ENCODE data around the gene GGN. TPM values are rescaled to one million over a fixed set of nuclear protein-coding genes. Genes with fewer than 3 reads are reported as not detected.
"Not testable (repeated sequence)": the region's sequence is repeated elsewhere in the genome, so short reads cannot be mapped to it uniquely, and the experiment has no call there.

The GGN gene
- total RNA-seq, 4 donors from 2014 or later: 0.33 to 2.2 (median 0.91) TPM; not detected in 1

GRCh38 chr19:38350883-38351282 is 37.0 kb downstream of the GGN start:
- Histone ChIP-seq H3K9me3 (no peaks in the 10 kb centered on the region), H3K36me3 (peaks cover 0 to 6% (median 0%) of the 10 kb centered on the region in 4 donors), H3K4me3 (no peak overlapping the region), H3K4me1 (no peaks in the 10 kb centered on the region), H3K27ac (replicated peaks in 1 of 4) (no peak overlapping the region), H3K27me3 (peaks cover 0 to 22% (median 0%) of the 10 kb centered on the region in 4 donors)
- WGBS: 71% methylated on average over 3 of the region's 3 CpGs
- intact Hi-C loops (cut with DNase I): no loop called here
- TF ChIP-seq CTCF (IDR thresholded peaks at IDR 0.05) (no peak), POLR2AphosphoS5 (IDR thresholded peaks at IDR 0.05) (no peak), EP300 (IDR thresholded peaks at IDR 0.05) (no peak), POLR2A (IDR thresholded peaks at IDR 0.05; ENCODE audit: low read depth) (no peak)
- DNase-seq (ENCODE audit: extremely low spot score): no peak

DNA sequence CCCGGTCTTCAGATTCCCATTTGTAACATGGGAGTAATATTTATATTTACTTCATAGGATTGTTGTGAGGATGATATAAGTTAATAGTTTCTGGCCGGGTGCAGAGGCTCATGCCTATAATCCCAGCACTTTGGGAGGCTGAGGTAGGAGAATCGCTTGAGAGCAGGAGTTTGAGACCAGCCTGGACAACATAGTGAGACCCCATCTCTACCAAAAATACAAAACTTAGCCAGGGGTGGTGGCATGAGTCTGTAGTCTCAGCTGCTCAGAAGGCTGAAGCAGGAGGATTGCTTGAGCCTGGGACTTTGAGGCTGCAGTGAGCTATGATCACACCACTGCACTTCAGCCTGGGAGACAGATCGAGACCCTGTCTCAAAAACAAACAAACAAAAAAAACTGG is 41.0 kb downstream of the GGN start:
- WGBS: 86% methylated on average over 4 of the region's 4 CpGs

GRCh38 chr19:38340927-38341326 is 46.9 kb downstream of the GGN start:
- Histone ChIP-seq H3K27me3 (no peaks in the 10 kb centered on the region), H3K4me3 (no peak overlapping the region), H3K9me3 (no peaks in the 10 kb centered on the region), H3K4me1 (peaks cover 5 to 16% (median 12%) of the 10 kb centered on the region in 4 donors), H3K27ac (replicated peaks in 1 of 4) (no peak overlapping the region), H3K36me3 (peaks cover 0 to 58% (median 4%) of the 10 kb centered on the region in 4 donors)
- TF ChIP-seq CTCF (IDR thresholded peaks at IDR 0.05): no peak
- no peak for TF ChIP-seq POLR2AphosphoS5 (IDR thresholded peaks at IDR 0.05)
- no peak for TF ChIP-seq EP300 (IDR thresholded peaks at IDR 0.05)
- no peak for TF ChIP-seq POLR2A (IDR thresholded peaks at IDR 0.05; ENCODE audit: low read depth)
- 94% methylated on average over 2 of the region's 2 CpGs for WGBS
- no peak for DNase-seq (ENCODE audit: extremely low spot score)
- intact Hi-C loops (cut with DNase I): no loop called here

More for the DNA sequence above, 41.0 kb downstream of the GGN start:
- TF ChIP-seq POLR2A (IDR thresholded peaks at IDR 0.05; ENCODE audit: low read depth) (no peak), CTCF (IDR thresholded peaks at IDR 0.05) (no peak), POLR2AphosphoS5 (IDR thresholded peaks at IDR 0.05) (no peak), EP300 (IDR thresholded peaks at IDR 0.05) (no peak)
- Histone ChIP-seq H3K4me1 (no peaks in the 10 kb centered on the region), H3K9me3 (no peaks in the 10 kb centered on the region), H3K36me3 (peaks cover 0 to 26% (median 4%) of the 10 kb centered on the region in 4 donors), H3K27ac (replicated peaks in 1 of 4) (no peak overlapping the region), H3K27me3 (peaks cover 0 to 1% (median 0%) of the 10 kb centered on the region in 4 donors), H3K4me3 (no peak overlapping the region)
- no peak for DNase-seq (ENCODE audit: extremely low spot score)
- intact Hi-C loops (cut with DNase I): no loop called here

DNA sequence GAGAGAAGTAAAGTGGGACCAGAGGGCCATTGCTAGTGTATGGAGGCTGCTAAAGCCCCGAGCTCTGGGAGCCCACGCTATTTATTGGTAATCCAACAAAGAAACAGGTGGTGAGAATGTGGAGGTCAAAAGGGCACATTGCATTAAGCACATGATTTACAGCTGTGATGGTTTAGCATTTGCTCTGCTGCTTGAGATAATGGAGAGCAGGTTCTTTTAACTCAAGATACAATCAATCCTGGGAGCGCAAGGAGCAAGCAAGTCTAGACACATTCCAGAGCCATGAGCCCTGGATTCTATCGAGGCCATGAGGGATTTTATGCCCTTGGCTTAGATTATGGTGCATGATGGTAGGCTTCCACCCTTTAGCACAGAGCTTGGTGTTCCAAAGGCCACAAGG is 48.8 kb downstream of the GGN start:
- H3K36me3 ChIP-seq: peaks cover 0 to 53% (median under 1%) of the 10 kb centered on the region in 4 donors
- H3K27me3 ChIP-seq; H3K4me3 ChIP-seq; DNase-seq (ENCODE audit: extremely low spot score); H3K9me3 ChIP-seq; H3K27ac ChIP-seq (replicated peaks in 1 of 4): not testable (repeated sequence)
- 68% methylated on average over 4 of the region's 4 CpGs for WGBS
- intact Hi-C loops (cut with DNase I): loop anchor here (10.0 kb wide), 1 partner anchor 434 kb away; the partner anchor contains the start of genes SIPA1L3 and WDR87
- H3K4me1 ChIP-seq: peaks cover 5 to 21% (median 17%) of the 10 kb centered on the region in 4 donors

DNA sequence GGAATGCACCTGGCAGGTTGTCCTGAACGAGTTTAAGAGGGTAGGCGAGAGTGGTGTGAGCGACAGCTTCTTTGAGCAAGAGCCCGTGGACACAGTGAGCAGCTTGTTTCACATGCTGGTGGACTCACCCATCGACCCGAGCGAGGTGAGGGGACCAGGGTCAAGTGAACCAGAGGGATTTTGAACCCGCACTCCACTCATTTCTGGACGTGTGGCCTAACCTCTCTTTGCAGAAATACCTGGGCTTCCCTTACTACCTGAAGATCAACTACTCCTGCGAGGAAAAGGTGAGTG is 50.5 kb downstream of the GGN start:
- WGBS: 70% methylated on average over 8 of the region's 10 CpGs
- peaks cover 5 to 21% (median 17%) of the 10 kb centered on the region in 4 donors for H3K4me1 ChIP-seq
- H3K4me3 ChIP-seq: peak overlapping the region; percentile 65 to 74 (median 72)
- no peaks in the 10 kb centered on the region for H3K27me3 ChIP-seq
- DNase-seq (ENCODE audit: extremely low spot score): no peak
- TF ChIP-seq CTCF (IDR thresholded peaks at IDR 0.05) (no peak), POLR2A (IDR thresholded peaks at IDR 0.05; ENCODE audit: low read depth) (no peak), POLR2AphosphoS5 (IDR thresholded peaks at IDR 0.05) (no peak), EP300 (IDR thresholded peaks at IDR 0.05) (no peak)
- H3K27ac ChIP-seq (replicated peaks in 1 of 4): peak overlapping the region; percentile 92 to 99 (median 94)
- peaks cover 0 to 38% (median 0%) of the 10 kb centered on the region in 4 donors for H3K36me3 ChIP-seq
- intact Hi-C loops (cut with DNase I): loop anchor here (2.0 to 10.0 kb wide), 2 partner anchors 37 to 433 kb away; partner anchors contain the start of genes PSMD8, SIPA1L3 and WDR87
- H3K9me3 ChIP-seq: no peaks in the 10 kb centered on the region

Measured in esophagus muscularis mucosa (tissue), 4 donors.